Omental fat pad (tissue), 4 donors: ENCODE results near the gene ZNF607. TPM values are rescaled to one million over a fixed set of nuclear protein-coding genes. Genes with fewer than 3 reads are reported as not detected.

Experiments used
- ATAC-seq: fragments of 150-250 bp; one replicate; pipeline ENCODE4 v1.9.1; 2016; ENCODE audit warnings: mild to moderate bottlenecking, moderate library complexity; ENCODE audit not compliant: low FRiP score
- DNase-seq: peaks from one replicate; pipeline ENCODE4 v3.0.0-alpha.2; 2019; ENCODE audit warnings: low spot score
- total RNA-seq, 4 donors: library from RNA; depleted of rRNA; stranded (reverse); fragments of >200 nt; gene quantifications; one replicate each; pipeline ENCODE4 v1.1.0, GENCODE V29; 2016
- TF ChIP-seq, protein P1 (sequence below), 3 donors: fragments of 450-650 bp; IDR thresholded peaks; one replicate each; pipeline ENCODE4 v1.5.1; 2016 to 2017; ENCODE audit warnings: antibody characterized with exemption in 3 of 3, mild to moderate bottlenecking in 3 of 3, moderate library complexity in 2 of 3

Gene ZNF607
- total RNA-seq, 4 donors from 2014 or later: 1.8 to 5.4 (median 3.1) TPM

DNA sequence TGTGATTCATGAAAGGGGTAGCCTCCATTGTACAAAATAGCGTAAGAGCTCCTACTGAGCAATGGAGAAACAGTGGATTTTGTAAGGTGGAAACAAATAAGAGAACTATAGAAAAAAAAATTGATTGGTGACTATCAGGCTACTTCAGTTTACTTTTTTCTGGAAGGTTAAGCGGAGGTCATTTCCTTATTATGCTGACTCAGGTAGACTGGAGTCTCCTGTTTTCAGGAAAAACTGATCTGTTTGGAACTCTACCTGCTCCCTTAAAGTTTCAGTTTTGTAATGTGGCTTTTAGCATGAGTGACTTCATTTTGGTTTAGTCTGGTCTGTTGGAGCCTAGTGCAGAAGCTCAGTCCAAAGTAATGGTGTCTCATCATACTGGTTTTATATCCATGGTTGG, 3.4 kb downstream of the ZNF607 start:
- TF ChIP-seq, protein P1, sequence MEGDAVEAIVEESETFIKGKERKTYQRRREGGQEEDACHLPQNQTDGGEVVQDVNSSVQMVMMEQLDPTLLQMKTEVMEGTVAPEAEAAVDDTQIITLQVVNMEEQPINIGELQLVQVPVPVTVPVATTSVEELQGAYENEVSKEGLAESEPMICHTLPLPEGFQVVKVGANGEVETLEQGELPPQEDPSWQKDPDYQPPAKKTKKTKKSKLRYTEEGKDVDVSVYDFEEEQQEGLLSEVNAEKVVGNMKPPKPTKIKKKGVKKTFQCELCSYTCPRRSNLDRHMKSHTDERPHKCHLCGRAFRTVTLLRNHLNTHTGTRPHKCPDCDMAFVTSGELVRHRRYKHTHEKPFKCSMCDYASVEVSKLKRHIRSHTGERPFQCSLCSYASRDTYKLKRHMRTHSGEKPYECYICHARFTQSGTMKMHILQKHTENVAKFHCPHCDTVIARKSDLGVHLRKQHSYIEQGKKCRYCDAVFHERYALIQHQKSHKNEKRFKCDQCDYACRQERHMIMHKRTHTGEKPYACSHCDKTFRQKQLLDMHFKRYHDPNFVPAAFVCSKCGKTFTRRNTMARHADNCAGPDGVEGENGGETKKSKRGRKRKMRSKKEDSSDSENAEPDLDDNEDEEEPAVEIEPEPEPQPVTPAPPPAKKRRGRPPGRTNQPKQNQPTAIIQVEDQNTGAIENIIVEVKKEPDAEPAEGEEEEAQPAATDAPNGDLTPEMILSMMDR (IDR thresholded peaks at IDR 0.05): no peak
- DNase-seq (no peak), ATAC-seq (no peak)

DNA sequence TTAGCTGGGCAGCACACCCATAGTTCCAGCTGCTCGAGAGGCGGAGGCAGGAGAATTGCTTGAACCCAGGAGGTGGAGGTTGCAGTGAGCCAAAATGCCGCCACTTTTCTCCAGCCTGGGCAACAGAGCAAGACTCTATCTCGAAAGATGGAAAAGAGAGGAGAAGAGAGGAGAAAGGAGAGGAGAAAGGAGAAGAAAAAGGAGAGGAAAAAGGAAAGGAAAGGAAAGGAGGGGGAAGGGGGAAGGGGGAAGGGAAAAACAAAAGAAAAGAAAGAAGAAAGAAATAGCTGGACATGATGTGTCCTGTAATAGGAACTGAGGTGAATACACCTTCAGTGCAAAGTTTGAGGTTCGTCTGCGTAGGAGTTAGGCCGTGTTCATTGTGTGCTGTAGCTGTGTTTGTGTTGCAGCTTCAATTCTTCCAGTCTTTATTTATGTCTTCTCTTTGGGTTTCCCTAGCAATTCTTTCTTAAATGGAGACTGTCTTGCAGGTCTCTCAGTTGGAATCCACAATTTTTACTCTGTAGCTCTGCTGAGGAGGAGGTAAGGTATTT, 13.4 kb downstream of the ZNF607 start:
- TF ChIP-seq, protein P1 (IDR thresholded peaks at IDR 0.05): no peak
- no peak for DNase-seq
- ATAC-seq: no peak

DNA sequence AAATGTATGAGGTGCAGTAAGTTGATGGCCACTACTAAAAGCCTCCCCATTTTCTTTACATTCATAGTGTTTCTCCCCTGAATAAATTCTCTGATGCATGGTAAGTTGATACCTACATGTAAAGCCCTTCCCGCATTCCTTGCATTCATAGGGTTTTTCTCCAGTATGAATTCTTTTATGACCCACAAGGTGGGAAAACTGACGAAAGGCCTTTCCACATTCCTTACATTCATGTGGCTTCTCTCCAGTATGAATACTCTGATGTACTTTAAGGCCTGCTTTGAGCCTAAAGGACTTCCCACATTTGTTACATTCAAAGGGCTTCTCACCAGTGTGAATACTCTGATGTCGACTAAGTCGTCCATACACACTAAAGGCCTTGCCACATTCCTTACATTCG, 20.5 kb downstream of the ZNF607 start:
- DNase-seq (no peak), ATAC-seq (no peak)
- TF ChIP-seq, protein P1 (IDR thresholded peaks at IDR 0.05): no peak

DNA sequence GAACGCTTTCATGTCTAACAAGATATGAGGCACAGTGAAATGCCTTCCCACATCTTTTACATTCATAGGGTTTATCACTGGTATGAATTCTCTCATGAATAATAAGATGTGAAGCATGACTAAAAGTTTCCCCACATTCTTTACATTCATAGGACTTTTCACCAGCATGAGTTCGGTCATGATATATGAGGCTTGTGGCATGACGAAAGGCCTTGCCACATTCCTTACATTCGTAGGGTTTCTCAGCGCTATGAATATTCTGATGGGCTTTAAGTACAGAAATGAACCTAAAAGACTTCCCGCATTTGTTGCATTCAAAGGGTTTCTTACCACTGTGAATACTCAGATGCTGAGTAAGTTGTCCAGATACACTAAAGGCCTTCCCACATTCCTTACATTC, 21.3 kb downstream of the ZNF607 start:
- TF ChIP-seq, protein P1 (IDR thresholded peaks at IDR 0.05): no peak
- ATAC-seq: no peak
- no peak for DNase-seq

DNA sequence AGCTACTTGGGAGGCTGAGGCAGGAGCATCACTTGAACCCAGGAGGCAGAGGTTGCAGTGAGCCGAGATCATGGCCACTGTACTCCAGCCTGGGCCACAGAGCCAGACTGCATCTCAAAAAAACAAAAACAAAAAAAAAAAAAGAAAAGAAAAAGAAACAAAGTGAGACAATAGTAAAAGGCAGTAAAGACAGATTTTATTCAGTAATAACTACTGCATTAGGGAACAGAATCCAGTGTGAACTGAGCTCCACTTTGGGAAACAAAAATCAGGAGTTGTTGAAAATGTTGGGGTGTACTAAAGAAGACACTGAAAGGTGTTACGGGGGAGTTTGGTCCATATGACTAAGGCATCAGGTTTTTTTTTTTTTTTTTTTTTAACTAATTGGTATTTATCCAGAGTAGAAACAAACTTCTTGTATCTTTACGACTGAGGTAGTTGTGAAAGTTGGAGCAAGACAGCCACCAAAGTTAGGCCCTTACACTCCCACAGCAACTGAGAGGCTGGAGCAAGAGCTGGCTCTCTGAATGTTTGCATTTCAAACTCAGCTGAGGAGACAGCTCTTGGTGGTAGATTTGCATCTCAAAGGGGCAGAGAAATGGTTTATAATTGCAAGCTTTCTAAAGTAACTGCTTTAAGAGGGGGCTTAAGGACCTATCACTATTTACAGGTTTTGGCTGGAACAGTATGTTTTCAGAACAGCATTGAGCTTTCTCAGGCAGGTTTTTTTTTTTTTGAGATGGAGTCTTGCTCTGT, 24.2 kb downstream of the ZNF607 start:
- ATAC-seq: no peak
- no peak for DNase-seq
- TF ChIP-seq, protein P1 (IDR thresholded peaks at IDR 0.05): no peak

DNA sequence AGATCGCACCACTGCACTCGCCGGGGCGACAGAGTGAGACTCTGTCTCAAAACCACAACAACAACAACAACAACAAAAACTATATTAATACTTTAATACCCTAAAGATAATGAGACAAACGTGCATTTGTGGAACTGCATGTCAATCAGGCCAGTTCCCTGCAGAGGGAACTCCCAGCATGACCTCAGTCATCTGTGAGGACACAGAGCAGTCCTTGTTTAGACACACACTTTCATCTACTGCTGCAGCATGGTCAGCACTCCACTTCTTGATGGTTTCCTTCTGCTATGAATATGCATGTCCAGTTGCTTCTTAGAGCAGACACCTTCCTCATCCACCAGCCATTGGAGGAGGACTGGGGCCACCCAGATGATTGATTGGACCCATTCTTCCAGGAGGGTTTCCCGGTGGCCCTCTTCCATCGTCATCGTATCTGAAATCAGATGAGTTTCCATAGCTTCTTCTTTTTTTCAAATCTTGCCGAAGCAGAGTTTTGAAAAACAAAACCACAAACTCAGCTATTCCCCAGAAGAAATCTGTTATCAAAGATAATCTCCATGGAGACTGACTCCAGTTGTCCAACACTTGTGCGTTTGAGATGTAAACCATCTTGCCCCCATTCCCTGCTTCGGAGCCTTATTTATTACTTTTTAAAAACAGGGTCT, 26.5 kb downstream of the ZNF607 start:
- TF ChIP-seq, protein P1 (IDR thresholded peaks at IDR 0.05): no peak
- DNase-seq (no peak), ATAC-seq (no peak)
